HUES6 (cell line): ENCODE measurements around the gene ADGRV1.

Experiments
- H3K27ac ChIP-seq: 2 replicates; pipeline ENCODE4 v1.7.0; 2013; ENCODE audit warnings: low read depth, mild to moderate bottlenecking, low read length, inconsistent platforms
- H3K27me3 ChIP-seq: 2 replicates; pipeline ENCODE4 v1.6.1; 2013; ENCODE audit warnings: low read length; ENCODE audit not compliant: control insufficient read depth, insufficient read depth
- H3K36me3 ChIP-seq: 2 replicates; pipeline ENCODE4 v1.6.1; 2013; ENCODE audit warnings: low read length; ENCODE audit not compliant: control insufficient read depth, insufficient read depth
- H3K4me1 ChIP-seq: 2 replicates; pipeline ENCODE4 v1.6.1; 2013; ENCODE audit warnings: low read length; ENCODE audit not compliant: control insufficient read depth, insufficient read depth
- H3K4me3 ChIP-seq: 2 replicates; pipeline ENCODE4 v1.5.1; 2013; ENCODE audit warnings: low read depth, low read length
- H3K9ac ChIP-seq: one replicate; pipeline ENCODE4 v1.6.1; 2013; ENCODE audit warnings: mild to moderate bottlenecking, low read length
- H3K9me3 ChIP-seq: 2 replicates; pipeline ENCODE4 v1.6.1; 2013; ENCODE audit warnings: low read depth, low read length; ENCODE audit not compliant: control insufficient read depth, insufficient read depth

Gene ADGRV1

GRCh38 chr5:91109634-91110033 lies 551.0 kb downstream of the ADGRV1 start:
- no peaks in the 10 kb centered on the region; the same call in 1 of the 2 replicates for H3K4me1 ChIP-seq
- H3K27me3 ChIP-seq, result no peaks in the 10 kb centered on the region
- no peak overlapping the region for H3K4me3 ChIP-seq
- H3K36me3 ChIP-seq, result peaks cover 6% of the 10 kb centered on the region
- no peak overlapping the region for H3K27ac ChIP-seq
- H3K9ac ChIP-seq, result no peak overlapping the region
- peaks cover 7% of the 10 kb centered on the region; the same call in 1 of the 2 replicates for H3K9me3 ChIP-seq

GRCh38 chr5:91110686-91111085 lies 552.1 kb downstream of the ADGRV1 start:
- H3K9me3 ChIP-seq, result peaks cover 3% of the 10 kb centered on the region; the same call in 1 of the 2 replicates
- no peak overlapping the region for H3K27ac ChIP-seq
- no peaks in the 10 kb centered on the region; the same call in 1 of the 2 replicates for H3K4me1 ChIP-seq
- no peaks in the 10 kb centered on the region for H3K27me3 ChIP-seq
- H3K4me3 ChIP-seq, result no peak overlapping the region
- no peak overlapping the region for H3K9ac ChIP-seq
- H3K36me3 ChIP-seq, result no peaks in the 10 kb centered on the region; the same call in 1 of the 2 replicates

- H3K9me3 ChIP-seq, result no peaks in the 10 kb centered on the region
- no peak overlapping the region for H3K9ac ChIP-seq
- H3K4me1 ChIP-seq, result no peaks in the 10 kb centered on the region; the same call in 1 of the 2 replicates
- no peaks in the 10 kb centered on the region for H3K27me3 ChIP-seq
- H3K4me3 ChIP-seq, result no peak overlapping the region
- no peak overlapping the region for H3K27ac ChIP-seq
- no peaks in the 10 kb centered on the region; the same call in 1 of the 2 replicates for H3K36me3 ChIP-seq
Measured at GRCh38 chr5:91111473-91112238, 553.1 kb downstream of the ADGRV1 start.

DNA sequence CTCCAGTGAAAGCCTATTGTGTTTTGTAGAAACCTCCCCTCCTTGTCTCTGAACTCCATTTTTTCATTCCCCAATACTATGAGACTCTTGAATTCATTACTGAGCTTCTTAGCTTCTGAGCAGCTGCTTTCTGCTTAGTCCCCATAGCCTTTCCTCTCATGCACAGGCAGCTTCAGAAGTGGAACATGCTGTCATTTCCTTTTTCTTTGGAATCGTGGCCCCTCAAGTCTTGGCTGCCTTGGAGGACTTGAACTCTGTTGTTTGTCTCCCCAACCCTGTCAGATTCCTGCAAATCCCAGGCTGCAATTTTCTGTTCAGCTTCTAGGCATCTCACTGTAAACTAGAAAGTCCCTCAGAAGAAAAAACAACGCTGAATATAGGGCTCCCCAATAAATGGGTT lies 556.1 kb downstream of the ADGRV1 start:
- Histone ChIP-seq H3K4me1 (no peaks in the 10 kb centered on the region), H3K36me3 (no peaks in the 10 kb centered on the region; the same call in 1 of the 2 replicates), H3K9me3 (no peaks in the 10 kb centered on the region), H3K27ac (no peak overlapping the region), H3K4me3 (no peak overlapping the region), H3K27me3 (no peaks in the 10 kb centered on the region), H3K9ac (no peak overlapping the region)

DNA sequence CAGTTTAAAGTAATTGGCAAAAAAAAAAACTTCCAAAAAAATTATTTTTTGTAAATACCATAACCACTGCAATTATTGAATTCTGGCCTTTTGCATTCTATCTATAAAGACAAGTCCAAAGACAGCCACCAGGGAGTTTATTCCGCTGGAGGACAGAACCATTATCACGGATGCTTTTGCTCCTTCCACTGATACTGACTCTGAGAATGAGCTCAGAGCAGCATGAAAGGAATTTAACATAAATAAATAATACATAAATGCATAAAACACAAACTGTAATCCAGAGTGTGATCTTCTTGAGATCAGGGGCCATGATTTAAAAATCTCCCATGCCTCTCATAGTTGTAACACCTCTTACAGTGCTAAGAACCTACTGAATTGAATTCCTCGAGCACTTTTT lies 559.8 kb downstream of the ADGRV1 start:
- Histone ChIP-seq H3K36me3 (no peaks in the 10 kb centered on the region), H3K9me3 (no peaks in the 10 kb centered on the region), H3K27me3 (no peaks in the 10 kb centered on the region), H3K27ac (no peak overlapping the region), H3K4me1 (no peaks in the 10 kb centered on the region), H3K9ac (no peak overlapping the region), H3K4me3 (no peak overlapping the region)

DNA sequence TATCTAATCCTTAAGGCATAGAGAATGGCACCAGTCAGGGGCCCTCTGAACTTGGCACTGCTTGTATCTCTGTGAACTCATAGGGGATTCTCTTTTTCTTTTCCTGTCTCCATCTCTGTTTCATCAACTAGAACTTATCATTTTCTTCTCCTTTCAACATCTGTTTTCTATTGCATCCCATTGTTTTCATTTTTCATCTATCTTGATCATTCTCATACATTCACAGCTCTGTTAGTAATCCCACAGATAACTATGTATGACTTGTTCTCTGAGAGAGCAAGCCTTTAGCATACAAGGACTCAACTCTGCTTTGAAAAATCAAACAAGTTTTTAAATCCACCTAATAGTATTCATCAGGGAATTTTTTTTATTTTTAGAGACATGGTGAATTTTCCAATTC lies 560.2 kb downstream of the ADGRV1 start:
- H3K4me1 ChIP-seq, result no peaks in the 10 kb centered on the region
- H3K27ac ChIP-seq, result no peak overlapping the region
- no peaks in the 10 kb centered on the region for H3K9me3 ChIP-seq
- H3K9ac ChIP-seq, result no peak overlapping the region
- no peak overlapping the region for H3K4me3 ChIP-seq
- no peaks in the 10 kb centered on the region for H3K27me3 ChIP-seq
- H3K36me3 ChIP-seq, result no peaks in the 10 kb centered on the region

GRCh38 chr5:91119217-91119616 lies 560.6 kb downstream of the ADGRV1 start:
- no peak overlapping the region for H3K9ac ChIP-seq
- H3K36me3 ChIP-seq, result no peaks in the 10 kb centered on the region
- no peak overlapping the region for H3K27ac ChIP-seq
- H3K9me3 ChIP-seq, result no peaks in the 10 kb centered on the region
- no peaks in the 10 kb centered on the region for H3K4me1 ChIP-seq
- H3K4me3 ChIP-seq, result no peak overlapping the region
- H3K27me3 ChIP-seq, result no peaks in the 10 kb centered on the region

DNA sequence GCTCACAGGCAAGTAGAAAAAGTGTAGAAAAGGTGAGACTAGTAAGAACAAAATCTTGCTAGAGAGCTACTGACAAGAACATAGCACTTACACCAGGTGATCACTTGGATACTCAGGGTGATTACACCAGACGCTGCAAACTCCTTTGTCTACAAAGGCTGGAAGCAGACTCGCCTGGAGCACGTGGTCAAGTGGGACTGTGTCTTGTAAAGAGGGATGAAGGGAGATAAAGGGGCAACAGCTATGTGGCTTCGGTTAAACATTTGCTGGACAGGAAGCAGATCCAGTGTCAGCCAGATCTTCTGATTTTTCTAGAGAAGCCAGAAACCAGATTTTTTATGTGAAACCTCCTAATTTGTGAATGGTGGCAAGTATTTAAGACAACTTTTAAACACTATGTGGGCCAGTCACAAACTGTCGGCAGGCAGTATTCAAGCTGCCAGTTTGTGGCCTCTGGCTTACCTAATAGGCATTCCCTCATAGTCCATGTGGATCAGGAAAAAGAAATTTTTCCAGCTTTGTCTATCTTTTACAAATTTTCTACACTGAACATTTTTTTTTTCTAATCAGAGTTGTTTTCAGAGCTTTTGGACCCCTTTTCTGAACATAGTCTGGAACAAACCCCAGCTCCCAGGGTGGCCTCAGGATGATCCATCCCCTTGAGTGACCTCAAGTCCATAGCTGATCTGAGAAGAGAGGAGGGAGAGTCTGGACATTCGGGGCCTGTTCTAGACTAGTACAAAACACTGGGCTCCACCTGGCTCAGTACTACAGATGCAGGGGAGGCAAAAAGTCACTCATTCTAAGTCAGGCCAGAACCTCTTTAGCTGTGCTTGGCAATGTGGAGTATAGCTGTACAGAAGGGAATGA lies 561.6 kb downstream of the ADGRV1 start:
- Histone ChIP-seq H3K27ac (no peak overlapping the region), H3K9me3 (no peaks in the 10 kb centered on the region), H3K27me3 (no peaks in the 10 kb centered on the region), H3K36me3 (no peaks in the 10 kb centered on the region), H3K9ac (no peak overlapping the region), H3K4me1 (no peaks in the 10 kb centered on the region), H3K4me3 (no peak overlapping the region)

GRCh38 chr5:91121347-91121993 lies 562.9 kb downstream of the ADGRV1 start:
- no peak overlapping the region for H3K27ac ChIP-seq
- no peak overlapping the region for H3K4me3 ChIP-seq
- no peaks in the 10 kb centered on the region for H3K4me1 ChIP-seq
- no peaks in the 10 kb centered on the region for H3K27me3 ChIP-seq
- no peak overlapping the region for H3K9ac ChIP-seq
- no peaks in the 10 kb centered on the region for H3K9me3 ChIP-seq
- no peaks in the 10 kb centered on the region for H3K36me3 ChIP-seq

DNA sequence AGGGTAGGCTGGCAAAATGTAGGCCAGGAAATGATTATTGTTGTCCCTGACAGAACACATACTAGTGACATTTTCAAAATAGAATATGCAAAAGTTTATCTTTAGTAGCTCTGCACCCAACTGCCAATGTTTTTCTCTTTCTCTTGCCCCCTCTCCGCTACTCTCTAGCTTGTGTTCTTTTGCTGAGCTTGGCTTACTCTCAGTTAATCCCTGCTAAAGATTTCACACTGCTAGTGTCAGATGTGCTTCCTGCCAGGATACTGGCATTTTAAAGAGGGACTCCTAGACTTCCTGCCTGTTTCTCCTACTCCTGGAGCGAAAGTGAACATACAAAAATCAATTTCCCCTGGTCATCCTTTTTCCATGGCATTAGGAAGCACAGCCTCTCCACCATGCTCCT lies 564.1 kb downstream of the ADGRV1 start:
- Histone ChIP-seq H3K4me1 (no peaks in the 10 kb centered on the region), H3K27ac (no peak overlapping the region), H3K9me3 (no peaks in the 10 kb centered on the region), H3K27me3 (no peaks in the 10 kb centered on the region), H3K9ac (no peak overlapping the region), H3K4me3 (no peak overlapping the region), H3K36me3 (no peaks in the 10 kb centered on the region)

DNA sequence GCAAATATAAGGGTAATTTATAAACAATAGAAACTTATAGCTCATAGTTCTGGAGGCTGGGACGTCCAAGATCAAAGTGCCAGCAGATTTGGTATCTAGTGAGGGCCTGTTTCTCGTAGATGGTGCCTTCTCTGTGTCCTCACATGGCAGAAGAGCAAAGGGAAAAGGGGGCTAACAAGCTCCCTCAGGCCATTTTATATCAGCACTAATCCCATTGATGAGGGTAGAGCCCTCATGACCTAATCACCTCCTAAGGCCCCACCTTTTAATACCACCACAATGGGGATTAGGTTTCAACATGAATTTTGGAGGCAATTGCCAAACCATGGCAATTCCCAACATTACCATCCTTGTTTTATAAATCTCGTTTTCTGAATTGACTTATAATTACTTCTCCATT lies 564.7 kb downstream of the ADGRV1 start:
- no peaks in the 10 kb centered on the region for H3K4me1 ChIP-seq
- H3K27me3 ChIP-seq, result no peaks in the 10 kb centered on the region
- H3K9me3 ChIP-seq, result no peaks in the 10 kb centered on the region
- H3K9ac ChIP-seq, result no peak overlapping the region
- H3K4me3 ChIP-seq, result no peak overlapping the region
- no peaks in the 10 kb centered on the region for H3K36me3 ChIP-seq
- H3K27ac ChIP-seq, result no peak overlapping the region
